EL (cell line): Measurements from ENCODE around the gene PROSER3.

ENCODE experiments used
- DNase-seq: peaks from one replicate; pipeline ENCODE4 v3.0.0-alpha.2; 2016

PROSER3 gene

DNA sequence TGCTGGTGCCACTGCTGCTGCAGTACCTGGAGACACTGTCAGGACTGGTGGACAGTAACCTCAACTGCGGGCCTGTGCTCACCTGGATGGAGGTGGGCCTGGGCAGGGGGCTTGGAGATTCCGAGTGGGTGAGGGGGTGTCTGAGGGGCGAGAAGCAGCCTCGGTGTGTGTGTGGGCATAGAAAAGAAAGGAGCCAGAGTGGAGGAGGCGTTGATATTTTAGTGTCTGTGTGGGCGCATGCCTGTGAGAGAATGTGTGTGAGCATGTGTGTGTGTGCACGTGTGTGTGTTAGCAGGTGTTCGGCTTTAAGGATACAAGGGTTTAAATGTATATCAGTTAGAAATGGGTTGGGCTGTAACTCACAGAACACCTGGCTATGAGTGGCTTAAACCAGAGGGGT lies 21.1 kb downstream of the PROSER3 start:
- DNase-seq = no peak

DNA sequence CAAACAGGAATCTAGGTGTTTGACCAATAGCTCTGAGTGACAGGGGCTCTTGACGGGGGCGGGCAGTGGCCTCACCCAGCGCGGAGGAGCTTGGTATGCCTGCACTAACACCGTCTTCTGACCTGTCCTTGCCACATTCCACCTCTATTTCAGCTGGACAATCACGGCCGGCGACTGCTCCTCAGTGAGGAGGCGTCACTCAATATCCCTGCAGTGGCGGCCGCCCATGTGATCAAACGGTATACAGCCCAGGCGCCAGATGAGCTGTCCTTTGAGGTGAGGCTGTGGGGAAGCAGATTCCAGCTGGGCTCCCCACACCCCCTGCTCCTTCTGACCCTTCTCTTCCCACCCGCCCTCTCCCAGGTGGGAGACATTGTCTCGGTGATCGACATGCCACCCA lies 22.1 kb downstream of the PROSER3 start:
- no peak for DNase-seq

DNA sequence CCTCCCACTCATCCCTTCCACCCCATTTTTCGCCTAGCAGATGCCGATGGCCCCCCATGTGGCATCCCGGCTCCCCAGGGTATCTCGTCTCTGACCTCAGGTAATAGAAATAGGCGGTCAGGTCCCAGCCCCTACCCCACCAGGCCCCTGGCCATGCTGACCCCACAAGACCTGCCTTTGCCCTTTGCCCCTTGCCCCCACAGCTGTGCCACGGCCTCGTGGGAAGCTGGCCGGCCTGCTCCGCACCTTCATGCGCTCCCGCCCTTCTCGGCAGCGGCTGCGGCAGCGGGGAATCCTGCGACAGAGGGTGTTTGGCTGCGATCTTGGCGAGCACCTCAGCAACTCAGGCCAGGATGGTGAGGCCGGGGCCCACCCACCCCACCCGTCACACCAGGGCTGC lies 22.7 kb downstream of the PROSER3 start:
- DNase-seq = no peak

DNA sequence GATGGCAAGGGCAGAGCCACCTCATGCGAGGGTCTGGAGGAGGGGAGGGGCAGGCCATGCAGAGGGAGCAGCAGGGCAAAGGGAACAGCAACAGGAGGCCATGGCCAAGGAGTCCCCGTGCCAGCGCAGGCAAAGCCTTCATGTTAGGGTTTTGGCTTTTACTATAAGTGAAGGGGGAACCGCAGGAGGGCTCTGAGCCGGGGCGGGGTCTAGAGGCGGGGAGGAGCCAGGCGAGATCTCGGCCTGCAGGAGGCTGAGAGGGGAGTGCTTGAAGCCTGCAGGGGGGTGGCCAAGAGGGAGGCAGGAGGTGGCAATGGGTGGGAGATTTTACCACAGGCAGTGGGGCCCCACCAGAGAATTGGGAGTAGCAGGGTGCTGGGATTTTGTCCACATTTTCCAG lies 23.7 kb downstream of the PROSER3 start:
- no peak for DNase-seq

DNA sequence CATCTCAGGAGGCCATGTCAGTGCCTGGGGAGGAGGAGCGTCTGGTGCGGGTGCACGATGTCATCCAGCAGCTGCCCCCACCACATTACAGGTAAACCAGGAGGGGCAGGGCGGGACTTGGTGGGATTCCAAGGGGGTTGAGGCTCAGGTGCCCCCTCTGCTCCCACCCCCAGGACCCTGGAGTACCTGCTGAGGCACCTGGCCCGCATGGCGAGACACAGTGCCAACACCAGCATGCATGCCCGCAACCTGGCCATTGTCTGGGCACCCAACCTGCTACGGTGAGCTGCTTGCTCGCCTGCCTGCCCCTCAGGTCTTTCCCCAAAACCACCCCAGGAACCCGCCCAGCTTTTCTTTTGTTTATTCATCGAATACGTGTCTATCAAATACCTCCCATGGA lies 24.6 kb downstream of the PROSER3 start:
- DNase-seq = no peak

DNA sequence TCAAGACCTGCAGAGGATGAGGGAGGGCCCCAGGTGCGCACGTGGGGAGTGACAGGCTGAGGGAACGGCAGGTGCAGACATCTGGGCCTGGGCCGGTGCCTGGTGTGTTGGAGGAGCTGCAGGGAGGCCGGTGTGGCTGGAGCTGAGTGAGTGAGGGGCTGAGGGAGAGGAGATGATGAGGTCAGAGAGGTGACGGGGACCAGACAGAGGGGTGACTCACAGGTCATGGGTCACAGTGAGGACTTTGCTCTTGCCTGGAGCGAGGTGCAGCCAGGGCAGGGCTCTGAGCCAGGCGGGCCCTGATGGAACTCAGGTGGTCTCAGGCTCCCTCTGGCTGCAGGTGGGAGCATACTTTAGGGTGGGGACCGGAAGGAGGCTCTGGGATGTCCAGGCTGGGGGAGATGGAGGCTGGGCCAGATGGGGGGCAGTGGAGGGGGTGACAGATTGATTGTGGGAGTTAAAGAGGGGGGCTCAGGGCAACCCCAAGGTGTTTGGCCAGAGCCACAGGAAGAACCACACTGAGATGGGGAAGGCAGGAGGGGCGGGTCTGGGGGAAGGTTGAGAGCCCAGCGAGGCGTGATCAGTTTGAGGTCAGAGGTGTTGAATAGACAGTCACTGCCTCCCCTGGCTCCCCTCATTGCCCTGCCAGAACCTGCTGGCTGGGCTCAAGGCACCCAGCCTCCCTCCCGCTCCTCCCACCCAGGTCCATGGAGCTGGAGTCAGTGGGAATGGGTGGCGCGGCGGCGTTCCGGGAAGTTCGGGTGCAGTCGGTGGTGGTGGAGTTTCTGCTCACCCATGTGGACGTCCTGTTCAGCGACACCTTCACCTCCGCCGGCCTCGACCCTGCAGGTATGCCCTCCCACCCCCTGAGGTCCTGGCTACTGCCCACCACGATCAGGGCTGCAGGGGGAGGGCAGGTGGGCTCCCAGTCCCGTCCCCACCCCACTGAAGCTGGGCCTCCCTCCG lies 25.8 kb downstream of the PROSER3 start:
- no peak for DNase-seq

DNA sequence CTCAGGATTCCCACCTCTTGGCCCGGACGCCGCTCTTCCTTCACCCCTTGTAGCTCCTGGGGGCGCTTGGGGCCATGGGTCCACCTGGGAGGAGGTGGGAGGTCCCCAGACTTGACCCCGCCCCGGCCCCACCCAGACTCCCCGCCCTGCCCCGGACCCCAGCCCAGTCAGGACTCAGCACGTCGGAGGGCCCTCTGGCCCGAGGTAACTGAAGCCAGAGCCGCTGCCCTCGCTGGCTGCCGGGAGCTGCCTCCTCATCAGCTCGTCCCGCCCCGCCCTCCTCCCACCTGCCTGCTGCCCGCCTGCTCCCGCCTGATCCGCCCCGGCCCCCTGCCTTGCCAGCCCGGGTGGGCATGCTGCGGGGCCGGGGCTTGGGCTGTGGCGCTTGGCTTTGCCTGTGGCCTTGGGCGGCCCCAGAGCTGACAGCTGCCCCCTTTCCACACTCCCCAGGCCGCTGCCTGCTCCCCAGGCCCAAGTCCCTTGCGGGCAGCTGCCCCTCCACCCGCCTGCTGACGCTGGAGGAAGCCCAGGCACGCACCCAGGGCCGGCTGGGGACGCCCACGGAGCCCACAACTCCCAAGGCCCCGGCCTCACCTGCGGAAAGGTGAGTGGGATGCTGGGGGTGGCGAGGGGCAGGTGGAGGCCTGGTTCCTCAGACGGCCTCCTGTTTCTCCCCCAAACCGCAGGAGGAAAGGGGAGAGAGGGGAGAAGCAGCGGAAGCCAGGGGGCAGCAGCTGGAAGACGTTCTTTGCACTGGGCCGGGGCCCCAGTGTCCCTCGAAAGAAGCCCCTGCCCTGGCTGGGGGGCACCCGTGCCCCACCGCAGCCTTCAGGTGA lies 26.7 kb downstream of the PROSER3 start:
- DNase-seq = no peak

DNA sequence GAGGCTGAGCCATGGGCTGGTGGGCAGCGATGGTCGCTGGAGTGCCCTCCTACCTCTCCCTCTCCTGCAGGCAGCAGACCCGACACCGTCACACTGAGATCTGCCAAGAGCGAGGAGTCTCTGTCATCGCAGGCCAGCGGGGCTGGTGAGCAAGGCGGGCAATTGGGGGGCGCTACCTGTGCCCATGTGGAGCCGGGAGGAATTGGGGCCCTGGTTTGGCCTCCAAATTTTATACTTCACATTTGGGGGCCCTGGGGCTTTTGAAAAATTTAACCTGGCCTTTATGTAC lies 27.3 kb downstream of the PROSER3 start:
- no peak for DNase-seq

- no peak for DNase-seq
Measured at GRCh38 chr19:35786299-35787160, 28.6 kb downstream of the PROSER3 start.

- DNase-seq = no peak
Measured at GRCh38 chr19:35787227-35787799, 29.3 kb downstream of the PROSER3 start.

DNA sequence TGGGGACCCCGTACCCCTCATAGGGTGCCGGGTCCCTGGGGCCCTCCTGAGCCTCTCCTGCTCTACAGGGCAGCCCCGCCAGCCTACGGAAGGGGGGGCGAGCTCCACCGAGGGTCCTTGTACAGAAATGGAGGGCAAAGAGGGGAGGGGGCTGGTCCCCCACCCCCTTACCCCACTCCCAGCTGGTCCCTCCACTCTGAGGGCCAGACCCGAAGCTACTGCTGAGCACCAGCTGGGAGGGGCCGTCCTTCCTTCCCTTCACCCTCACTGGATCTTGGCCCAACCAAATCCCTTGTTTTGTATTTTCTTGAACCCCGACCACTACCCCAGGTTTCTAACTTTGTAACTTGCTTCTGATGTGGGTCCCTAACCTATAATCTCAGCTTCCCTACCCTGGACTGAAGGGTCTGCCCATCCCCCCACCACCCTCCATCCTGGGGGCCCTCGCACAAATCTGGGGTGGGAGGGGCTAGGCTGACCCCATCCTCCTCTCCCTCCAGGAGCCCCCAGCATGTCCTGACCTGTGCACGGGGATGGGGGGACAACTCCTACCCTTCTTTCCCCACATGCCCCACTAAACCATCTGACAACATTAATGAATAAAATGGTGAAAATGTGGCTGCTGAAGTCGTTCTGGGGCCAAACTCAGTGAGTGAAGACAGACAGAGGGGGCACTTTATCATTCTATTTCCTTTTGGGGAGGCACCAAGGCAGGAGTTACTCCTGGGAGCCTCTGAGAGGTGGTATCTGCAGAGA lies 30.4 kb downstream of the PROSER3 start:
- no peak for DNase-seq

GRCh38 chr19:35789195-35789977 lies 31.4 kb downstream of the PROSER3 start:
- no peak for DNase-seq

- no peak for DNase-seq
Measured at GRCh38 chr19:35789978-35790944, 32.3 kb downstream of the PROSER3 start.

- no peak for DNase-seq
Measured at GRCh38 chr19:35790981-35791813, 33.2 kb downstream of the PROSER3 start.

DNA sequence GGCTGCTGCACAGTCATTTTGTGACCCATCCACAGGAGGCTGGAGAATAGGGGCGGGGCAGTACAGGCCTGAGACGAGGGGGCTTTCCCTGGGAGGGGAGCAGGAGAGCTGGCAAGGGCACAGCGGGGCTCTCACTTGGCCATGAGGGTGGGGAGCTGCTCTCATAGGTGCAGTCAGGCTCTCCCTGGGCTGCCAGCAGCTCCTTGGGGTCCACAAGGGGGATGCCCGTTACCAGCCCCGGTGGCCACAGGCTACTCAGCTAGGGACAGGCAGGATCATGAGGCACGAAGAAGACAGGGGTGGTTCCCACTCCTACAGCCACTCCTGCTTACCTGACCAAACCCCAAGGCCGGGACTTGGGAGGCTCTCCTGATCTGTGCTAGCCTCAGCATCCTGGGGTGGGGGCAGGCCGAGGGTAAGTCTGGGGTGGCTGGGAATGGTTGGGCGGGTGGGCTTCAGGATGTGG lies 33.9 kb downstream of the PROSER3 start:
- no peak for DNase-seq

DNA sequence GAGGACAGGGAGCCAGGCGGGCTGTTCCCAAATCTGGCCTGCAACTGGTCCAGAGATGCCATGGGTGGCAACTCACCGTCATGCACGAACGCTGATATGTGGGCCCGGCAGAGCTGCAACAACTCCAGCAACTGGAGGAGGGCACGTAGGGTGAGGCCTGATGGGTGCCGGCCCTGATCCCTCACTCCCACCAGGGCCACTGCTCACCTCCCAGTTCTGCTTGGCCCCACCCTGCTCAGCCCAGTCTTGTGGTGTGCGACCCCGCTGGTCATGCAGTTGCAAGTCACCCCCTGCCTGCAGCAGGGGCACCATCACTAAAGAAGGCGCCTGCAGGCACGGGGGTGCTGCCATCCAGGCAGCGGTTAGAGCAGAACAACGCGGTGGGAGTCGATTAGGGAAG lies 34.3 kb downstream of the PROSER3 start:
- DNase-seq = no peak

DNA sequence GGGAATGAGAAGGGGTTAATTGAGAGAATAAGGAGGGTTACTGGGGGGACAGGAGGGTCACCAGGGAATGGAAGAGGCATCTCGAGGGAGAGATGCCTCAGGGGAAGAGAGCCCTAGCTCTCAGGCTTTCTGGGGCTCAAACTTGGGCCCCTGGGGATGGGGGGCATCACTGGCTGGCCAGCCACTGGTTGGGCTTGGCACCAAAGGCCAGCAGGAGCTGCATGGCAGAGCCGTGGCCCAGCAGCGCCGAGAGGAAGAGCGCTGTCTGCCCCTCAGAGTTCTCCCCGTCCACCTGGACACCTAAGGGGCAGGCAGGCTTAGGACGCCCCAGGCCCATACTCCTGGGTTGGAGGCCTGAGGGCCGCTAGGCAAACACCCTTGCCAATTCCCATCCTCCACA lies 34.9 kb downstream of the PROSER3 start:
- no peak for DNase-seq

GRCh38 chr19:35793381-35794165 lies 35.6 kb downstream of the PROSER3 start:
- peak; percentile 21 for DNase-seq
